Suppressor macrophage treated with lipopolysaccharide for 1 hour (primary cell): ENCODE measurements around the gene PLCD1.

Experiments used
- DNase-seq, 3 donors: peaks; one replicate each; pipeline ENCODE4 v3.0.0-alpha.2; 2020 to 2022

The PLCD1 gene

DNA sequence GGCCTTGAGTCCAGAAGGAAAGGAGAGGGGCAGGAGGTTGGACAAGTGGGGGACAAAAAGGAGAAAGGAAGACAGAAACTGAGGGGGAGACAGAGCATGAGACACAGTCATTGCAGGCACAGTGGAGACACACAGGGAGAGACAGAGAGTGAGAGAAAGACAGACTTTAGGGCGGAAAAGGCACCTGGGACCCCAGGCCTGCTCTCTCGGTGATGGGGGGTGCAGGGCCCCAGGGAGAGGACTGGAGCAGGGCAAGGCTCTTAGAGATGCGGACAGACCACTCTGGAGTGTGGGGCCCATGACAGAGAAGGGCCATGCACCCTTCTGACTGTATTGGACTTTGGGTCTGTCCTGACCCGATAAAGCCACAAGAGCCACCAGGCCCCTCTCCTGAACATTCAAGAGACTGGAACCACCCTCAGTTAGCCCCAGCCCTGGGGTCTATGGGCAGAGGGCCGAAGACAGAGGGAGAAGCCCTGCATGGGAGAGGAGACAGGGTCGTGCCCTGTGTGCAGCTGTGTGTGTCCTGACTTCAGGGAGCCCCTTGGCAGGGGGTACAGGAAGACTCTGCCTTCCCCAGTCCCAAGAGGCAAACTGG lies 12.5 kb downstream of the PLCD1 start:
- no peak for DNase-seq

DNA sequence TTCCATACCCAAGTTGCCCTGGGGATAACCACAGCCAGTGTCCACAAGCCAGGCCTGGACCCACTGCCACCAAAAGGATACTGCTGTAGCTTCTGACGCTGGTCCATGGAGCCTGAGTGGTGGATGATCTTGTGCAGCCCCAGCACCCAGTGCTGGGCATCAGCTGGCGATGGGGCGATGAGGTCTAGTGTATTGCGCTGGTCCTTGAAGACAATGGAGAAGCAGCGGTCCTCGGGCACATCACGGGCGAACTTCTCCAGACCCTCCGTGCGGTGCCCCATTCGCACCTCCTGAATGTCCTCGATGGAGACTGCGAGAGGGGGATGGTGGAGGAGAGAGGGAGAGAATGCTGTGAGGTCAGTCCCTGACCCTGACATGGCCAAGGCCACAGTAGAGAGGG lies 13.0 kb downstream of the PLCD1 start:
- no peak for DNase-seq

DNA sequence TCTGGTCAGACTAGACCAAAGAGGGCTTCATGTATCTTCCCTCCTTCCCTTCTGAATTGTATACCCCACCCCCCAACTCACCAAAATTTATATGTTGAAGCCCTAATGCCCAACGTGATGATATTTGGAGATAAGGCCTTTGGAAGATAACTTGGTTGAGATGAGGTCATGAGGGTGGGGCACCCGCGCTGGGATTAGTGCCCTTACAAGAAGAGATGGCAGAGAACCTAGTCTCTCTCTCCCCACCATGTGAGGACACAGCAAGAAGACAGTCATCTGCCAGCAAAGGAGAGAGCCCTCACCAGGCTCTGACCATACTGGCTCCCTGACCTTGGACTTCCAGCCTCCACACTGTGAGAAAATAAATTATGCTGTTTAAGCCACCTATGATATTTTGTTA lies 13.5 kb downstream of the PLCD1 start:
- no peak for DNase-seq

DNA sequence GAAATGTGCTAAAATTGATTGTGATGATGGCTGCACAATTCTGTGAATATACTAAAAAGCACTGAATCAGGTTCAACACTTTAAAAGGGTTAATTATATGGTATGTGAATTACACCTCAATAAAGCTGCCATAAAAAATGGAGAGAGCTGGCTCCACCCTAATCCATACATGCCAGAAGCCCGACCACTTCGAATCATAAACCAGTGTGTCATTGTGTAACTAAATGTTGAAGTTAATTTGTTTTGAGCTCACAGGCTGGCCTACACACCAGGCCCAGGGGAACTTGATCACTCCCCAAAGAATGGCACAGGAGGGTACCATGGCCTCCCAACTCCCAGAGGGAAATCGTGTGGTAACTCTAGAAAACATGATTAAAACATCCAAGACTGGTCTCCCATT lies 14.0 kb downstream of the PLCD1 start:
- no peak for DNase-seq

DNA sequence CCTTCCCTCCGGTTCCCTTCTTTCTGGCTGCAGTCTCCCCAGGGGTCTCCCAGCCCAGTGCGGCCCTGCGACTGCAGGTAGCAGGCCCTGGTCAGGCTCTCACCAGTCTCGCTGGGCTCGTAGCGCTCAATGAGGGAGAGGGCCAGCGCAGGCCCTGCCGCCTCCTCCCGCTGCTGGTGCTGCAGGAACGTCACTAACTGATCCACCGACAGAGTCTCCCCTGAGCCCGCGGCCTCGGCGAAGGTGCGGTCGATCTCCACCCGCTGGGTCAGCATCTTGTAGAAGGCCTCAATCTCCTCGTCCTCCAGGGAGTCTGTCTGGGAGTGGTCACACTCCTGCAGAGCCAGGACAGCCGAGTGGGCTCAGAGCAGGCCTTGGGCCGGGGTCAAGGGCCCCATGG lies 18.3 kb downstream of the PLCD1 start:
- no peak for DNase-seq

DNA sequence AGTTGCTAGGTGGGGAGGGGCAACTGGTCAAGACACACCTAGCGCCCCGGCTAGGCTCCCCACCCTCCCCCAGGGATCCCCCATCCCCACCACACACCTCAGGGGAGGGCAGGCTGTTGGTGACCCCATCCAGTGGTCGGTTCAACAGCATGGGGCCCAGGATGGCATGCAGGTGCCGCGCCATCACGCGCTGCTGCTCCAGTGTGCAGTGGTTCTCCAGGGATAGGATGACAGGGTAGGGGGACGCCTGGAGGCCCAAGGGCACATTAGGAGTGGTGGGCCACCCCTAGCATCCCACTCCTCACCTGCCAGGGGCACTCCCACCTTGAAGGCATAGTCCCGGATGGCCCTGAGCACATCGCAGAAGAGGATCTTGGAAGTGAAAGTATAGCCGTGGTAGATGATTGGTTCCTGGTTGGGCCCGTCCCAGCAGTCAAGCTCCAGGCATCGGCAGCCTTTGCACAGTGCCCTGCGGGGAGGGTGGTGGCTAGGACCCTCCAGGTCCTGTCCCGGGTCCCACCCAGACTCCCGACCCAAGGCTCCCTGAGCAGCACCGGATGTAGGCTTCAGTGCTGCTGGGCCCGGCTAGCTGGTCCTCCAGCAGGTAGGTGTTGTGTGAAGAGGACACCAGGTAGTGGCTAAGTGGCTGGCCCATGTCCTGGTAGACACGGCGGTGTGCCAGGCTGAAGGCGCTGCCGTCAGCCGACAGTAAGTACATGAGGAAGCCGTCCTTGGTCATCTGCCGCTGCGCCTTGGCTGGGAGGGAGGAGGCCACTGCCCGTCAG lies 19.4 kb downstream of the PLCD1 start:
- no peak for DNase-seq

DNA sequence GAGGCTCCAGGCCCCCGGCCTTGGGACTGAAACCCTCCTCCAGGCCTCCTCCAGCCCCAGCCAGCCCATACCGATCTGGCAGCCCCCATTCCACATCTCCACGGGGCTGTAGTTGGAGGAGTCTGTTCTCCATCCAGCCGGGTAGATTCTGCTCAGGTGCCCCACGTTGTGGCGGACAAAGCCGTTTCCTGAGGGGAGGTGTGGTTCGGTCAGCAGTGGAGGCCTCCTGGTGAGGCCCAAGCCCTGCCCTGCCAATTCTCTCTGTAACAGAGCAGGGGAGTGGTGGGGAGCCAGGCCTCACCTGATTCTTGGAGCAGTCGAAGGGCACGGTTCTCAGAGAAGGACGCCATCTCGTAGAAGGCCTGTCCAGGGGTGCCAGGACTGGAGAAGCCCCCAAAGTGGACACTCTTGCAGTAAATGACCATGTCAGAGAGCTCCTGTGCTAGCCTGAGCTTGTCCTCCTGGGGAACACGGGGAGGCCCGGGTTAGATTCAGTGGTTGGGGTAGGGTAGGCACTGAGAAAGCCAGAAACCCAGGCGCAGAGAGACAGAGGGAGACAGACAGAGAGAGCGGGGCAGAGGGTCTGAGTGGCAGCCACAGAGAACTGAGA lies 20.4 kb downstream of the PLCD1 start:
- no peak for DNase-seq

DNA sequence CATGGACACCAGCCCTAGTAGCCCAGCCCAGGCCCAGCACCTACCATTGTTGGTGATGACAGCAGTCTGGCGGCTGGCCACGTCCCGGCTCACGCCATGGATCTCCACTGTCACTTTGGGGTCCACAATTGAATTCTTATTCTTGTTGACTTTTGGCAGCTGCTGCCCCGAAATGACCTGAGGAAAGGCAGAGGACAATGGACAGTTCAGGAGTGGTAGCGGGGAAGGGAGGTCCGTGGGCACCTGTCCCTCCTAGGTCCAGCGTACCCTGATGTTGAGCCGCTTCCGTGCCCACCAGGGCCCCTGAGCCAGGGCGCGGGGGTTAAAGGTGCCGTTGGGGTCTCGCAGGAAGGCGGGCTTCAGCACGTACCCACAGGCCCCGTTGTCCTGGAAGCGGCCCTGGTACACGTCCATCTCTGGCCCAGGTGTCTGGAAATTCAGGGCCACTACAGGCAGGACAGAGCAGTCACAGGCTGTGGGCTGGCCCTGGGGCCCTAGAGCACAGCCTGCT lies 21.2 kb downstream of the PLCD1 start:
- no peak for DNase-seq

DNA sequence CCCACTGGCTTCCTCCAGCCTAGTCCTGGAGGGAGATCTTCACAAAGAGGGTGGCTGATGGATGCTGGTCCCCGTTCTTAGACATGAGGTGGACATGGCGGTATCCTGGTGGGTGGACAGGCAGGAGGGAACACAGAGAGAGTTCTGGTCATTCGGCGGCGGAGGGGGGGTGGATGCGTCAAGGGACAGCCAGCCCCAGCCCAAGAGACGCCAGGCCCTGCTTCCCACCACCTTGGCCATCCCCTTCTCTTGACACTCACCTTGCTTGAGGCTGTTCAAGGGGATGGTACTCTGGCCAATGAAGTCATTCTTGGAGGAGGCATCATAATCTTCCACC lies 21.7 kb downstream of the PLCD1 start:
- no peak for DNase-seq

DNA sequence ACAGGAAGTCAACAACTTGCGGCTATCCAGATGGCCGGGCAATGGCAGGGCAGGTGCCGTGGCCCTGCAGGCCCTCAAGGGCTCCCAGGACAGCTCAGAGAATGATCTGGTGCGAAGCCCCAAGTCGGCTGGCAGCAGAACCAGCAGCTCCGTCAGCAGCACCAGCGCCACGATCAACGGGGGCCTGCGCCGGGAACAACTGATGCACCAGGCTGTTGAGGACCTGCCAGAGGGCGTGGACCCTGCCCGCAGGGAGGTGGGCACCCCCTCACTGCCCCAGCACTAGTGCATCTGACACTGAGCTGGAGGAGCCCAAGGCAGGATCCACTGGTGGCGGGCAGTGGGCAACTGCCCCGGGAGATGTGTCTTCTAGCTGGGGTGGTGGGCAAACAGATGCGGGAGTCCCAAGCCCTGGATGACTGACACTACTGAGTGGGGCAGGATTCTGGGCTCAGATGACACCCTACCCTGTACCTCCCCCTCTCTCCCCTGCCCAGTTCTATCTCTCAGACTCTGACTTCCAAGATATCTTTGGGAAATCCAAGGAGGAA lies 22.9 kb downstream of the PLCD1 start:
- no peak for DNase-seq

DNA sequence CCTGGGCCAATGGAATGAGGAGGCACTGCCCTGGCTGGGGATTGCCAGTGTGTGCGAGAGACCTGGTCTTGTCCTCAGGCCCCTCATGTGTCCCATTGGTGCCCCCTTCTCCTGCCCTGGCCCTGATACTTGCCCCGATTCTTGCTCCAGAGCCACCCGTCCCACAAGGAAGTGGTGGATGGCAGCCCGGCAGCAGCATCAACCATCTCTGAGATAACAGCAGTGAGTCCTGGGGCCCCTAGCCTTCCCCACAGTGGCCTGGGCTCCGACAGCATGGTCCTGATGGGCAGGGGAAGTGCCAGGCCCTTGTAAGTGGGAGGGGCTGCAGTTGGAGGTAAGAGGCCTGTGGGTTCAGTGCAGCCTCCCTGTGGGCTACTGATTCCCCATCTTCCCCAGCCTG lies 23.4 kb downstream of the PLCD1 start:
- DNase-seq, result no peak

DNA sequence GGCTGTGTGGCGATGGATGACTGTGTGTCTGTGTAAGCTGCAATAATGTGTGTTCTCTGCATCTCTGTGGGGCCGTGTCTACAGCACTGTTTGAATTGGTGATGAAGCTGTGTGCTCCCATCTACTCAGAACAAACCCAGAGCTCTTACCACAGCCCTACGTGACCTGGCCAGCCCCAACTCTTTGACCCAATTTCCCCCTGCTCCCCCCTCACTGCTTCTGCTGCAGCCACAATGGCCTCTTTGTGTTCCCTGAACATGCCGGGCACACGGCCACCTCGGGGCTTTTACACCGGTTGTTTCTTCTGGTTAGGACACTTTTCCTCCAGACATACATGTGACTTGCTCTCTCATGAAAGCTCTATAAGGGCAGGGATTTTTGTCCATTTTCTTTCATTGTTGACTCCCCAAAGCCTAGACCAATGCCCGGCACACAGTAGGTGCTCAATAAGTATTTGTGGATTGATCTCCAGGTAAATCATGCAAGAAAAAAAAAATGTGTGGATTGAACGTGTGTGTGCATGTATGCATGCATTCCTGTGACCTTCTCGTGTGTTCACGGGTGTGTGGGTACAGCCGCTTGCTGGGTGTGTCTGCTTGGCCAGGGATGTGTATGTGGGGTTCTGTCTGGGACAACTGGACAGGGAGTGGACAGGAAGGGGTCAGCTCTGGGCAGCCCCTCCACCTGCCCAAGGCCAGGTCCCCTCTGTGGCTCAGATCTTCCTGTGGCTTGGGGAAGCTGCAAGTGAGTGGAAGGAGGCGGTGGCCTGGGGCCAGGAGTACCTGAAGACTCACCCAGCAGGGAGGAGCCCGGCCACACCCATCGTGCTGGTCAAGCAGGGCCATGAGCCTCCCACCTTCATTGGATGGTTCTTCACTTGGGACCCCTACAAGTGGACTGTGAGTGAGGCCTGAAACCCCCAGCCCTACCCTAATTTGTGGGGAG lies 24.1 kb downstream of the PLCD1 start:
- DNase-seq, result no peak

DNA sequence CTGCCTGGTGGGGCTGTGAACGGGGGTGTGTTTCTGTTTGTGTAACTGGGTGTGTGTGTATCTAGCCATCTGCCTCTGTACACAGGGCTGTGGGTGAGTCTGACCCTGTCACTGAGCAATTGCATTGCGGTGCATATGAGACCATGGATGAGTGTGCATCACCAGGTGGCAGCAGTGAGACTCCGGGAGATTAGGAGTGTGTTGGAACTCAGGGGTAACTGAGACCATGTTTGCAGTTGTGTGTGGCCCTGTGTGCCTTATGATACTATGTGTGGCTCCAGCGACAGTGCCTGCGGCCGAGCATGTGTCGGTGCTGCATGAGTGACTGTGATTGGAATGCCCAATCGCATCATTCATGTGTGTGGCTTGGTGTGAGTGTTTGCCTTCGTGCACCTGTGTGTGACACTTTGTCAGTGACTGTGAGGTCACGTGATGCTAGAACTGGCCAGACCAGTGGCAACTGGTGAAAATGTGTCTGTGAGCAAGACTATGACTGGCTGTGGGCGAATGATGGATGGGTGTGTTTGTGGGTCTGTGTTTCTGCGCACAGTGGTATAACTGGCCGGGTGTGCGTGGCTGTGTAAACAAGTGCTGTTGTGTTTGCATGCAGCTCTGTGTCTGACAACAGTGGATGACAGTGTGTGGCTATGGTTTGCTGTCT lies 24.9 kb downstream of the PLCD1 start:
- DNase-seq, result peak; percentile 68 to 80 (median 73)

DNA sequence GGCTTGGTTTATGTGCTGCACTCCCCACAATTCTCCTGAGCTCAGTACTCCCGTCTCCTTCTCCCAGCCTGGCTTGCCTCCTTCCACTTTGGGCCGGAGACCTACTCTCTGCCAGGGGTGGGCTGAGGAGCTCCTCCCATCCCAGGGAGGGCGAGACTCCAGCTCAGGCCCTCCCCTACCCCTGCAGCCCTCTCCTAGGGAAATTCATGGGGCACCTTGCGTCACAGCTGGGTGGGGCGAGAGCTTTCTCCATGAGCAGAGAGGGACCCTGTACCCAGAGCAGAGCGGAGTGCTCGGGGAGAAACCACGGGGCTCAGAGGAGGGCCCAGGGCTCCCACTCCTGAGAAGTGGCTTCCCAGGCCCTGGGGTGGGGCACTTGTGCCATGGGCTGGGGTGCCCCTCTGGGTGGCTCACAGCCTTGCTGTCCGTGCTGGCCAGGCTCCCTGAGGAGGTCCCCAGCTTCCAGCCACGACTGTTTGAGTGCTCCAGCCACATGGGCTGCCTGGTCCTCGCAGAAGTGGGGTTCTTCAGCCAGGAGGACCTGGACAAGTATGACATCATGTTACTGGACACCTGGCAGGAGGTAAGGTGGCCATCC lies 25.5 kb downstream of the PLCD1 start:
- no peak for DNase-seq

DNA sequence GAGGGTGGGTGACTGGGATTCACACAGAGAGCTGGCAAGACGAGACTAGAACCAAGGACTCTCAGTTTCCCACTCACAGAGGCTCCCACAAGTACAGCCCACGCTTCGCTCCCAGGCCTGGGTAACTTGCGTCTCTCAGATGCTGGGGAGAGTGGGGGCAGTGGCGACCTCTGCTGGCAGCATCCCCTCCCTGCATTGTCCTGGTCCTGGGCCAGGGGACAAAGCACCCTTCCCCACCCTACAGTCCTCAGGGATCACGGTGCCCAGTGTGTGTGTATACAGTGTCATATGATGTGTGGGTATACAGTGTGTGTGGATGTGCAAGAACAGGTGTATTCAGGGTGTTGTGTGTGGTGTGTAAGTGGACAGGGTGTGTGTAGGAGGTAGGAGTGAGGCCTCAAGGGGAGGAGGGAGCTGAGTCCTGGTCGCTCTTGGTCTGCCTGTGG lies 26.0 kb downstream of the PLCD1 start:
- DNase-seq, result peak; percentile 62 to 77 (median 66)

DNA sequence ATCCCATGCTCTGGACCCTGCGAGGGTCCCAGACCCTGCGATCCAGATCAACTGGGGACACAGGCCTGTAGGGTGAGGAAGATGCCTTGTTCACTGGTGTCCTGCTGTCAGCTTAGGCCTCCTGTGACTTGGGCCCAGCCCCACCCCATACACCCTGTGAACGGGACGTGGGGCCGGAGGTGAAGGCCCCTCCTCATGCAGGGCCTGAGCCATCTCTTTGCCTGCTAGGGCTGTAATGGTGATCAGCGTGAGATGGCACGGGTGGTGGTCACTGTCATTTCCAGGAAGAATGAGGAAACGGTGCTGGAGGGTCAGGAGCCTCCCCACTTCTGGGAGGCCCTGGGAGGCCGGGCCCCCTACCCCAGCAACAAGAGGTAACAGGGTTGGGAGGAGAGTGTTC lies 26.5 kb downstream of the PLCD1 start:
- no peak for DNase-seq

DNA sequence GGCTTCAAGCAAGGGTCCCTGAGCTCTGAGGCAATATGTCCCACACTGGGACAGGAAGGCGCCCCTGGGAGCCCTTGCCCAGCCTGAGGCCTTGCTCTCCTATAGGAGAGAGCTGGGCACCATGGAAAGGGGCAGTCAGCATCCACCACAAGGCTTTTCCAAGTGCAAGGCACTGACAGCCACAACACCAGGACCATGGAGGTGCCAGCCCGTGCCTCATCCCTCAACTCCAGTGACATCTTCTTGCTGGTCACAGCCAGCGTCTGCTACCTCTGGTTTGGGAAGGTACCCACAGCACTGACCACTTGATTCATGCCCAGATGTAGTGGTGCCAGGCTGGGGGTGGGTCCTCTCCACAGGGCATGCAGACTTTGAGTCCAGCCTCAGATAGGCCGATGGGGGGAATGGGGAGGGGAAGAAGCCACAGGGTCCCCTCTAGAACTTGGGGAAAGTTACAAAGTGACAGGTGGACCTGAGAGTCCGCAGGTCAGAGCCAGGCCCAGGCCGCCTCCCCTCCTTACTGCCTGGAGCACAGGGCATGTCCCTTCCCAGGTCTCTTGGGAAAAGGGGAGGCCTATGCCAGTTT lies 27.1 kb downstream of the PLCD1 start:
- DNase-seq, result no peak

DNA sequence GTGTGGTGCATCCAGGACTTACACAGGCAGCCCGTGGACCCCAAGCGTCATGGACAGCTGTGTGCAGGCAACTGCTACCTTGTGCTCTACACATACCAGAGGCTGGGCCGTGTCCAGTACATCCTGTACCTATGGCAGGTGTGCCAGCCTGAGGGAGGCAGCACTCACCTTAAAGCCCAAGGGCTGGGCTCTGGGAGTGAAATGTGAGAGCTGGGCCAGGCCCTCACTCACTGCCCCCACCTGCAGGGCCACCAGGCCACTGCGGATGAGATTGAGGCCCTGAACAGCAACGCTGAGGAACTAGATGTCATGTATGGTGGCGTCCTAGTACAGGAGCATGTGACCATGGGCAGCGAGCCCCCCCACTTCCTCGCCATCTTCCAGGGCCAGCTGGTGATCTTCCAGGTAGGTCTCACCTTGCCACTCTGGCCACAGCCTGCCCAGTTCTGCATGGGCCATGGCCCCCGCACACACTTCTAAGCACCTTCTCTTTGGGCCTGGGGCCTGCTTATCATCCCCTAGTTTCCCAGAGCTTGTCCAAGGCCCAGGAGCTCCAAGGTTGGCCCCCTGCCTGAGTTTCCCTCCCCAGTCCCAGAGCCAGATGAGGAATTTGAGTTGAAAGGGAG lies 27.9 kb downstream of the PLCD1 start:
- no peak for DNase-seq

DNA sequence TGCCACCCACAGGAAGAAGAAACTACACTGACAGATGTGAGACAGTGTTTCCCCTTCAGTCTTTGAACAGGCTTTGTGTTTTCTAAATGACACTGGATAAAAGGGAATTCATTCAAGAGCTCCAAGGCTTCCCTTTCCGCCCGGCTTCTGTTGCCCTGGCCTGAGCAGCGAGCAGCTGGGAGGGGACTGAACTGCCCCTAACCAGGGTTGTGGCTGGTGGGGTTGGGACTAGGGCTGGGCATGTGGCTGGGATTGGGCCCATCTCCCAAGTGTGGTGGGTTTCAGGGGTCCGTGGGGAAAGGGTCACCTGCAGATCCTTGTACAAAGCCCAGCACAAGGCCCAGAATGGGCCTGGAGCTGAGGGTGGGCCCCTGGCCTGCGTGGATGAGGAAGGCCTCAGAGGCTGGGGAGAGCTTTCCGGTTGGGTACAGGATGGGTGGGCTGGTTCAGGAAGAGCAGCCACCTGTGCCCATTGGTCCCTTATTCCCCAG lies 28.4 kb downstream of the PLCD1 start:
- DNase-seq, result no peak

DNA sequence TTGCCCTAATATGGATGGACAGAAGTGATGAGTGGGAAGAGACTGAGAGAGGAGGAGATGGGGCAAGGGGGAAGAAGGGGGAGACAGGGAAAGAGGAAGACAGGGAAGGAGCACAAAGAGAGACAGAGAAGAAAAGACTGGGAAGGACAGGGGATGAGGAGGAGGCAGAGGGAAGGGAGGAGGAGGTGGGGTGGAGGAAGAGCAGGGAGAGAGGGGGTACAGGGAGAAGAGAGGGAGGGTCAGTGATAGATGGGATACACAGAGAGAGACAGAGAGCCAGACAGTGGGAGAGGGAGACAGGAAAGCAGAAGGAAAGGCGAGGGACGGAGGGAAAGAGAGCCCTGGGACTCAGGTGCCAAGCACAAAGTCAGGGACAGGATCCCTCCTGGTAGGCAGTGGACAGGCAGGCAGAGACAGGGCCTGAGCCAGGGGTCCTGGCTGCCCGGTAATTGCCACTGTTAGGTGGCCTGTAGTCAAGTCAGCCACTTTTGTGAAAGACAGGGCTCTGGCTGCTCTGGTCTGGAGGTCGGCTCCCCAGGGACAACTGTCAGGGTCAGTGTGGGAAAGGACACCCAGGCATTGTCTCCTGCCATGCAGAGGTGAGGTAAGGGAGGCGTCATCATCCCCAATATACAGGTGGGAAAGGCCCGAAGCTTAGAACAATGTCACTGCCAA lies 29.1 kb downstream of the PLCD1 start:
- no peak for DNase-seq
